A204.1 (cell line): ENCODE measurements around the gene ARHGAP40.

Experiments used
- FAIRE-seq: peaks from 2 replicates; lab custom pipeline; 2012; peaks lifted over from hg19 to GRCh38; lab: Jason Lieb, UNC

Gene ARHGAP40

DNA sequence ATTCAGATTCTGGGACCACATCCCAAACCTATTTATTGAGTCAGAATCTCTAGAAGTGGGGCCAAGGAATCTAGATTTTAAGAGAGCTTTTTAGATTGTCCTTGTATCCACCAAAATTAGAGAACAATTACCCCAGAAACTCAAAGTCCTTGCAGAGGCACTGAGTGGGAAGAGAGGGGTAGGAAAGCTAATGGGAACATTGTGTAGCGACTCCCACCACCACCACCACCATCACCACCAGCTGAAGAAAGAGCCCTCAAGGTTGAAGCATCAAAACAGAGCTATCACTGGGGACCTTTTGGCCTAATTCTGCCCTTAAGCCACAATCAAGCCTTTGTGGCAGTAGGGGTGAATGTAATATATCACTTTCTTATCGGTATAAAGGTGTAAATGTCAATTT, 83.7 kb downstream of the ARHGAP40 start:
- no peak for FAIRE-seq

DNA sequence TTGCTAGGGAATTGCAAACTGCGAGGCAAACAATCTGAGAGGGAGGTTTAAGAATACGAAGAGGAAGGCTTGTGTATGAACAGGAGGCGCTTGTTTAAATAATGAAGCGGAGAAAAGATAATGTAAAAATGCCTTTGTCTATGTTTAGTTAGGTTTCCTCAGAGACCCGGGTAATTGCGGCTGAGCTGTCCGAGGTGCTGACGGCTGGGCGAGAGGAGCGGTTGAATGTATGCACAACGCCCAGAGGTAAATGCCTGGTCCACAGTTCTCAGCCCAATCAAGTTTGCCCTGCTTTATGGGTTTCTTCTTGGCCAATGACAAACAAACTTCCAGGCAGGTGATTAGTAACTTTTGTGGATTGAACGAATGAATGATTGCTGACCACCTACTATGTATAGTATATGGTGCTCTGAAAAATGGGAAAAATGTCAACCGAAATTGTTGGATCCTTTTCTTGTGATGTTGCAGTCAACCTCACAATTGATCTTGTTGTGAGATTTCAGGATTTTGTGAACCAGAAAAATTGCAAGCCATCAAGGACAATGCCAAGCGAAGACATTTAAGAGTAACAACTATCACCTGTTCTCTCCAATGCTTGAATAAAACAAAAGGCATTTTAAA, 84.4 kb downstream of the ARHGAP40 start:
- FAIRE-seq = no peak

DNA sequence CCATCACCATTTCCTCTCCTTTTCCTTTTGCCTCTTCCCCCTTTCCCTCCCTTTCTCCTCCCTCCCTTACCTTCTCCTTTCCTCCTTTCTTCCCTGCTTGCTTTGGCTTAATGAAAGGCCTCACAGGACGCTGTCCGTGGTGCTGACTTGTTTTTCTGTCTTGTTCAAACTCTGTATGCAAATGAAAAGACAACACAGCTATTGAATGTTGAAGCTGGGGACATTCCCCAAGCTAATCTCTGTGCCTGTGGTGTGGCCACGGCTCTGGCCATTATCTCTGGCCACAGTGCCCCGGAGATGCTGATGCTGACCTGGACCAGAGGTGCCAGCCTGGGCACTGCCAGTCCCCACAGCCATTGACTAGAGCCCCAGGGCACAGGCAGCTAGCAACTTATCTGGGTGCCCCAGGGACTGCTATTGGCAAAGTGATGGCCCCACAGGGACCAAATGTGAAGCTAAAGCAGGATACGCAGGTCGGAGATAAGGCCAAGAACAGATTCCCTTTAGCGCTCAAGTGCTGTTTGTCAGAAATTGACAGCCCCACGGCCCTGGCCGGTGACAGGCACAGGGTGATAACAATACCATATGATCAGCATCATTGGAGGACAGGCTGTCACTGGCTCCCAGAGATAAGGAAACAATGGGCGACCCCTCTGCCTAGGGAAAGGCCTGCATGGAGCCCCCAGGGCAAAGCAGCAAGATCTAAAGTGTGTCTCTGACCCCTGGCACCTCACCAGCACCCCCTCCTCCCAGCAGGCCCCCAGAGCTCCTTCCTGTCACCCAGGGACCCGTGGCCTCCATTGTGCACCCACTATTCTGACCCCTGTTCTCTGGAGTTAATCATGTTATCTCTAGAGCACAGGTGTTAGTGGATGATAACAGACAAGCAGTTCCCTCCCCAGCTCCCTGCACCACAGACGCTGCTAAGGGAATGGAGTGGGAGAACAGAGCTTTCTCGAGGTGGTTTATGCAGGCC, 91.1 kb downstream of the ARHGAP40 start:
- no peak for FAIRE-seq

DNA sequence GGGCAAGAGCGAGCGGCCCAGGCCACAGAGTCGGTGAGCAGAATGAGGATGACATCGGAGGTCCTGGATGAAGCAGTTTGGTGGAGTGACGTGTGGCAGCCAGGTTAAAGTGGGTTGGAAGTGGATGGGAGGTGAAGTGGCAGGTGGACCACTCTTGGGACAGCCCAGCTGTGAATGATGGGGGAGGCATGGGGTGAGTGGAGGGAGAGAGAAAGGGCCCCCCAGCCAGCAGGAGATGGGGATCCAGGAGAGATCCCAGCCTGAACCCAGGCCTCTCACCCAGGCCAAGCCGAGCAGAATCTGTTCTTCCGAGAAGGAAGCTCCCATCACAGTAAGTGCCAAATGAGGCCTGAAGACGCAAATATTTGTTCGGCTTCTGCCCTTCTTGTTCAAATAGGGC, 95.7 kb downstream of the ARHGAP40 start:
- no peak for FAIRE-seq

DNA sequence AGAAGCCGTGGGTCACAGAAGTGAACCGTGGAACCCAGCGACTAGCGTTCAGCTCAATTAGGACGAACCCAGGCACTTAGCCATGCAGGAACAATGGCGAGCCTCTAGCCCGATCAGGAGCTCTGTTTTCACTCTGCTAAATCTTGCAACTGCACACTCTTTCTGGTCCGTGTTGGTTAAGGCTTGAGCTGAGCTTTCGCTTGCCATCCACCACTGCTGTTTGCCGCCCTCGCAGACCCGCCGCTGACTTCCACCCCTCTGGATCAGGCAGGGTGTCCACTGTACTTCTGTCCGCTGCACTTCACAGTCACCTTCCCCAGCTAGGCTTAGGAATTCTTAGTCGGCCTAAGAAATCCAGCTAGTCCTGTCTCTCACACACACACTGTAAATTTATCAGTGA, 96.9 kb downstream of the ARHGAP40 start:
- FAIRE-seq = no peak

DNA sequence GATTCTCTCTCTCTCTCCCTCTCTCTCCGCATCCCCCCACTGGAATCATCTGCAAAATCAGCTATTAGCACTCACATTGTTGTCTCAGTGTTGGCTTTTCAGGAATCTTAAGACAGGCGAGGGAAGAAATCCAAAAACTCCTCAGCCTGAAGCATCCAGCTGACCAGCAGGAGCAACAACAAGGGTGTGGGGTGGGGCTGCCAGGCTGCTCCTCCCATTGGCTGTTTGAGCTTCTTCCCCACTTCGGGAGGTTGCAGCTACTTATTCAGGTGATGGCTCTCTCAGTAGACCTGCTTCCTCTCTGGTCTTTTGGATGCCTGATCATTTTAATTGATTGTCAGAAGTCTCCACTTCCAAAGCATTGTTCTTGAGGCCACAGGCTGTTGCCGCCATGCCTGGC, 98.5 kb downstream of the ARHGAP40 start:
- FAIRE-seq = no peak
